ENCODE results near the gene CLSTN2. TPM values are rescaled to one million over a fixed set of nuclear protein-coding genes. Genes with fewer than 3 reads are reported as not detected.

The CLSTN2 gene
- total and polyA plus RNA-seq, 9 donors, result 28.9 to 263 (median 134) TPM

GRCh38 chr3:139909811-139910210, 25.2 kb upstream of the CLSTN2 start:
- intact Hi-C loops (cut with DNase I), result no loop called here
- 73 to 80% (median 74%) methylated on average over 3 of the region's 3 CpGs for WGBS, 3 donors
- TF ChIP-seq POLR2A (IDR thresholded peaks at IDR 0.05), result no peak
- no peak for TF ChIP-seq CTCF (IDR thresholded peaks at IDR 0.05)
- TF ChIP-seq EP300 (IDR thresholded peaks at IDR 0.05), result no peak

DNA sequence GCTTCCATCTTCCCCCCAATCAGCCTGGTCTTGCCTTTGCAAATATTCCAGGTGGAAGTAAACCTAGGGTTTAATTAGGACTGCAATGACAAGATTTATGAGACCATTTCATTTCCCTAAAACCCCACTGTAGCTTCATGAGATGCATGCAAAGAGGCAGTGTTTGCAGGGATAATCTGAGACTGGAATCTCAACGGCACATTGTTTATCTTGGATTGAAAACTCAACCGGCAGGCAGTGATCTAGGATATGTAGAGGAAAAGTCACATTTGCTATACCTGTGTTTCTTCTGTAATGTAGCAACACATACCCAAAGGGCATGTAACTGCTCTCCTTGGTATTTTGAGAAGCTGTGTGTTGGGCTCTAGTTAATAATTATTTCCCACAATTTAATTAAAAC, 18.7 kb upstream of the CLSTN2 start:
- no peaks in the 10 kb centered on the region for H3K9me3 ChIP-seq
- H3K36me3 ChIP-seq, result no peaks in the 10 kb centered on the region
- H3K27me3 ChIP-seq, result no peaks in the 10 kb centered on the region
- WGBS, 3 donors, result 64 to 81% (median 70%) methylated on average over 2 of the region's 2 CpGs
- no peak for DNase-seq
- intact Hi-C loops (cut with DNase I), result no loop called here
- no peaks in the 10 kb centered on the region for H3K4me1 ChIP-seq (ENCODE audit: insufficient read depth)
- H3K27ac ChIP-seq, result no peak overlapping the region
- TF ChIP-seq CTCF (IDR thresholded peaks at IDR 0.05) (no peak), POLR2A (IDR thresholded peaks at IDR 0.05) (no peak), EP300 (IDR thresholded peaks at IDR 0.05) (no peak)
- H3K4me3 ChIP-seq, result no peak overlapping the region

More at GRCh38 chr3:139909811-139910210, 25.2 kb upstream of the CLSTN2 start:
- Histone ChIP-seq H3K9me3 (no peaks in the 10 kb centered on the region), H3K27me3 (no peaks in the 10 kb centered on the region), H3K27ac (no peak overlapping the region), H3K36me3 (no peaks in the 10 kb centered on the region), H3K4me3 (no peak overlapping the region), H3K4me1 (ENCODE audit: insufficient read depth) (peaks cover 8% of the 10 kb centered on the region)
- no peak for DNase-seq

GRCh38 chr3:139917226-139917785, 17.7 kb upstream of the CLSTN2 start:
- H3K27ac ChIP-seq, result no peak overlapping the region
- no peak overlapping the region for H3K4me3 ChIP-seq
- intact Hi-C loops (cut with DNase I), result no loop called here
- TF ChIP-seq EP300 (IDR thresholded peaks at IDR 0.05), result no peak
- TF ChIP-seq POLR2A (IDR thresholded peaks at IDR 0.05), result no peak
- TF ChIP-seq CTCF (IDR thresholded peaks at IDR 0.05), result no peak
- H3K9me3 ChIP-seq, result no peaks in the 10 kb centered on the region
- H3K36me3 ChIP-seq, result no peaks in the 10 kb centered on the region
- no peaks in the 10 kb centered on the region for H3K4me1 ChIP-seq (ENCODE audit: insufficient read depth)
- WGBS, 3 donors, result 92 to 94% (median 94%) methylated on average over 10 of the region's 10 CpGs
- H3K27me3 ChIP-seq, result no peaks in the 10 kb centered on the region
- no peak for DNase-seq

GRCh38 chr3:139928708-139929505, 6.1 kb upstream of the CLSTN2 start:
- DNase-seq, result no peak
- intact Hi-C loops (cut with DNase I), result no loop called here

More at GRCh38 chr3:139928708-139929505, 6.1 kb upstream of the CLSTN2 start:
- WGBS, 3 donors, result 65 to 72% (median 66%) methylated on average over 4 of the region's 4 CpGs
- H3K36me3 ChIP-seq, result no peaks in the 10 kb centered on the region
- no peaks in the 10 kb centered on the region for H3K27me3 ChIP-seq
- TF ChIP-seq EP300 (IDR thresholded peaks at IDR 0.05), result no peak
- TF ChIP-seq CTCF (IDR thresholded peaks at IDR 0.05), result no peak
- TF ChIP-seq POLR2A (IDR thresholded peaks at IDR 0.05), result no peak
- H3K4me3 ChIP-seq, result no peak overlapping the region
- H3K27ac ChIP-seq, result no peak overlapping the region
- H3K4me1 ChIP-seq (ENCODE audit: insufficient read depth), result peaks cover 3% of the 10 kb centered on the region
- no peaks in the 10 kb centered on the region for H3K9me3 ChIP-seq
